GOT3 (cell line): ENCODE measurements around the gene ARHGEF26.

Experiments
- DNase-seq: peaks from one replicate; lab custom pipeline; 2025; ENCODE audit warnings: mixed read lengths; lab: John Stamatoyannopoulos, UW

Gene ARHGEF26

GRCh38 chr3:154254527-154254926 is 133.3 kb downstream of the ARHGEF26 start:
- DNase-seq = no peak

DNA sequence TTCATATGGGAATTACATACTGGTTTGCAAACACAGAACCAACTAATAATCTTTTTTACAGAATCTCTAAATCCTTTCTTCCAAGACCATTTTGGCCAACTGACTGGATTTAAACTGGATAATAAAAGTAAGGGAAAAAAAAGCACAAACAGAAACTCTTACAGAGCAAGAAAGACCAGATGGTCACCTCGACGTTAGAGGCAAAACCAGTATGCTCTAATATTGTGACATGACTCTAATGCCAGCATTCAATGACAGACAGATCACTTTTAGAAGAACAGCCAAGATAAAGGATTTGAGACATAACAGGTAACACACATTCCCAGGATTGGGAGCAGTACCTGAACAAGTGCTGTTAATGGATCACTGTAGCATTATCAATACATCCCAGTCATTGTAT is 152.2 kb downstream of the ARHGEF26 start:
- no peak for DNase-seq

GRCh38 chr3:154274348-154274747 is 153.2 kb downstream of the ARHGEF26 start:
- no peak for DNase-seq

DNA sequence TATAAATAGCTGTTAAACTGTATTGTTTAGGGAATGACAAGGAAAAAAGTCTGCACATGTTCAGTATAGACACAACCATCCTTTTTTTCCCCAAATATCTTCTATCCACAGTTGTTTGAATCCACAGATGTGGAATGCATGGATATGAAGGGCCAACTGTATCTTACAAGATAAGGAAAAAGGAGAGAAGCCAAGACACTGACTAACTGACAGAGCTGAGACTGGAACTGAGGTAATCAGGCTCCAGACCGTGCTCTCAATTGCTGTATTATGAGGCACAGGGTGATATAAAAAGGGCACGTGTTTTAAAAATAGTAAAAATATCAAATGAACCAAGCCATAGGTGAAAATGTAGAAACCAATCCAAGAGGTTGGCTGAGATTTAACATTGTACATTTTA is 154.1 kb downstream of the ARHGEF26 start:
- DNase-seq = no peak

- no peak for DNase-seq
These were observed 154.8 kb downstream of the ARHGEF26 start for GRCh38 chr3:154275965-154276364.

DNA sequence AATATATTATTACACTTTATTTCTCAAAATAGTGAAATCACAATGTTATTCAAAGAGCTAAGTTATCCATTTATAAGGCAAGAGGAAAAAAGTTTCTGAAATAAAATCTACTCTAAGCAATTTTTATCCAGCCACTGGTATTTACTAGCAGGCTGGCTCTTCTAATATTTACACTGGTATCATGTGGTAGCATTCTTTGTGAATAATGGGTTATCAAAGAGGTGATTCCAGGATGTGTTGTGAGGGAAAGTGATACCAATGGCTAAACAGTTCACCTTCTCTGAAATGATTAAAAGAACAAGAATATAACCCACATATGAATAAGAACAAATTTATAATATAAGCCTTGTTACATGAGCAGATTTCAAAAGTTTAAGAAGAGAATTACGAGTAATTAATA is 159.0 kb downstream of the ARHGEF26 start:
- DNase-seq = no peak

DNA sequence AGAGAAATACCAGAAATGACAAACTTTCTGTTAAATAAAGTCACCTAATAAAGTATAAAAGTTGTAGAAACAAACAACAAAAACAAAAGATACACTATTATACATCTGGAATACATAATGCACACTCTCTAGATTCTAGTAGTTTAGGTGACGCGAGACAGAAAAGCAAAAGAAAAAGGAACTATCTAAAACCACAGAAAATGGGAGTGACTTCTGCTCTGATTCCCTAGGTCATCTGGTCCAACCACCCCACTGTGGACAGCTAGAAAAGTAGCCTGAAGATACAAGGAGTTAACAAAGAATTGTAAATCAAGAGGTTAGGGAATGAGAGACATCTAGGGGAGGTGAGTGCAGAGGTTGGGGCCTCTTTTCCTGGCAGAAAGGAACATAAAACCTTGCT is 164.0 kb downstream of the ARHGEF26 start:
- DNase-seq = no peak

DNA sequence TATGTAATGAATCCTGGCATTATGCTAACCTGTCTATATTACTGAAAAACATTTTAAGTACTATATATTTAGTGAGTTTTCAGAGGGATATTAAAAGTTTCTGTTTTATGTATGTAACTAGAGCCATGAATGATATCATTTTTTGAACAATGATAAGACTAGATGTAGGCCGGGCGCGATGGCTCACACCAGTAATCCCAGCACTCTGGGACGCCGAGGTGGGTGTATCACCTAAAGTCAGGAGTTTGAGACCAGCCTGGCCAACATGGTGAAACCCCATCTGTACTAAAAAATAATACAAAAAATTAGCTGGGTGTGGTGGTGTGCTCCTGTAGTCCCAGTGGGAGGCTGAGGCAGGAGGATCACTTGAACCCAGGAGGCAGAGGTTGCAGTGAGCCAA is 169.0 kb downstream of the ARHGEF26 start:
- DNase-seq = no peak

DNA sequence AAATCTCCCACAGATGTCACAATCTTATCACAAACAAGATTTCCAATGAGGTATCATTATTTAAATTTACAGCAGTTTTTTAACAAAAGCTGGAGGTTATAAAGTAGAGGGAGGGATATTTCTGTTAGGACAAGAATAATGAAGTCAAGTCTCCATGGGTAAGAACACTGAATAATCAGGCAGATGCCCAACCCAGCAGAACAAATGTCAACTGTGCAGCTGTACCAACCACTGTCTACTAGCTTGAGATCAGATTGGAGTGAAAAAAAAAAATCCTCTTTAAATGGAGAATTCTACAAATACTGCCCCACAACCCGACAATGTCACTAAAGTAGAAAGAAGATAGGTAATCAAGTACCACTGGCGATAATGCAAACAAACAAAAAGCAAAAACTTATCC is 172.8 kb downstream of the ARHGEF26 start:
- no peak for DNase-seq

DNA sequence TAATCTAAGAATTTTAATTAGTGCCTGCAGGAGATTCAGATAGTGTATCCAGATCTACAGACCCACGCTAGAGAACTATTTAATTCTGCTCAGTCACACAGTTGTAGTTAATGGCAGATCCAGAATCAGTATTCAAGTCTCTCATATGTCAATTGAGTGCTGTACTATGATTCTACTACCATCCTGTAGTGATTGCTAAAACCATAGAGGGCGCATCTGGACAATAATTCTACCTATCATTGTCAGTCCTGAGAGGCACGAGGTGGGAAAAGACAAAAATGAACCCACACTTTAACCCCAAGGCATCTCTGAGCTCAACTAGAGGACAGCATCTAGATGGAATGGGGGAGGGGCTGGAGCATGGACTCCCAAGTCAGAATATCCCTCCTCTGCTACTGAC is 180.4 kb downstream of the ARHGEF26 start:
- no peak for DNase-seq

DNA sequence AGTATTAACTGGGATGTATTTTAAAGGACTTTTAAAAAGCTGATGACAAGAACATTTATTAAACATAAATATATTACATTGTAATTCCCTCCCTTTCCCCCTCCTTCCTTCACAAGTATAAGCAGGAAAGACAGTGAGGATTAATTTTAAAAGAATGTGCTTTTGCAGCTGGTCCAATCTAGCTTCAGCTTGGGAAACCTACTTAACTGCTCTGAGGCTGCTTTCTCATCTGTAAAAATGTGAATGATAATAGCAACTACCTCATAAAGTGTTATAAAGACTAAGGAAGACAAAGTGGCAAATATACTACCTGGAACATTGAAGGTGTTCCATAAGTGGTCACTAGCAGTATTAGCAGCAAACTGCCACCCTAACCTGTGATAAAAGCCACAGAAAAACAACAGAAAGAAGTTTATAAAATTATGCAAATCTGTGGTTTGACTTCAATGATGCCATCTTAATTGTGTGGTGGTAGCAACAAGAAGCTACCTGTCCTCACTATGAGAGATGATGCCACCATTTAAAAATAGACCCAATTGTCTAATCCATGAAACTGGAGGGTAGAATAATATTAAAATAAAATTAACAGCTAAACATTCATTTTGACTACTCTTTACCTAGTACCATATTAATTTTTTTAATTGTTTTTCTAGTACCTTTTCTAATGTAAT is 183.1 kb downstream of the ARHGEF26 start:
- no peak for DNase-seq

- DNase-seq = no peak
These were observed 183.7 kb downstream of the ARHGEF26 start for GRCh38 chr3:154304936-154305335.

GRCh38 chr3:154307363-154307762 is 186.2 kb downstream of the ARHGEF26 start:
- no peak for DNase-seq
